Stomach smooth muscle (tissue), 2 donors: Measurements from ENCODE around the gene SYPL2.

Experiments
- H3K27ac ChIP-seq: one replicate; pipeline ENCODE4 v1.7.0; 2013; ENCODE audit warnings: mild to moderate bottlenecking, low read length, inconsistent platforms
- H3K27me3 ChIP-seq, 2 donors: one replicate each; pipeline ENCODE4 v1.7.0; 2013; ENCODE audit warnings: low read length in 2 of 2; ENCODE audit not compliant: insufficient read depth in 2 of 2, control insufficient read depth in 1 of 2
- H3K36me3 ChIP-seq, 2 donors: one replicate each; pipeline ENCODE4 v1.7.0; 2013; ENCODE audit warnings: low read length in 2 of 2; ENCODE audit not compliant: control insufficient read depth in 2 of 2, insufficient read depth in 2 of 2
- H3K4me1 ChIP-seq: one replicate; pipeline ENCODE4 v1.7.0; 2013; ENCODE audit warnings: low read length; ENCODE audit not compliant: control insufficient read depth, insufficient read depth
- H3K4me3 ChIP-seq, 2 donors: one replicate each; pipeline ENCODE4 v1.7.0; 2013; ENCODE audit warnings: low read length in 2 of 2
- H3K9ac ChIP-seq, 2 donors: one replicate each; pipeline ENCODE4 v1.7.0; 2013; ENCODE audit warnings: low read length in 2 of 2, mild to moderate bottlenecking in 1 of 2
- H3K9me3 ChIP-seq, 2 donors: one replicate each; pipeline ENCODE4 v1.7.0; 2013; ENCODE audit warnings: low read length in 2 of 2; ENCODE audit not compliant: control insufficient read depth in 2 of 2
- donor health status: healthy.
- donor health status: Pancreatic carcinoma.

SYPL2 gene

GRCh38 chr1:109466452-109467300 is at the start of gene SYPL2:
Gene SYPL2, plus strand, starts transcription at chr1:109466546. Its CDS starts 298 bp downstream, at chr1:109466844.
- peak within 1 kb of the TSS; percentile 78 to 83 for H3K9ac ChIP-seq

DNA sequence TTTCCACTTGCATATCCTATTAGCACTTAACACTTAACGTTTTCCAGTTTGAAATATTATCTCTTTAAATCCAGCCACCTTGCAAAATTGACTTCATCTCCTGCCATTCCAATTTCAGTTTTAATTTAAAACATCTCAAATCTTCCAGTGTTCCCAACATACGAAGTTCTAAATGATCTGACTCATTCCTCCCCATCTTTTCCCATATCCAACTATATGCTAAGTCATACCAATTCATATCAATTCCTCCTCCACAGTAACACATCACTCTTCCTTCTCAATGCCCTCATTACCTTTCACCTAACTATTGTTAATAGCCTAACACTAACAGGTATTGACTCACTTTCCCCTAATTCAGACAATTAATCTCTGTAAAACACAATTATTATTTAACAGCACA is 42.8 kb upstream of the SYPL2 start:
- H3K4me3 ChIP-seq: no peak overlapping the region
- H3K4me1 ChIP-seq: peaks cover 15% of the 10 kb centered on the region
- H3K36me3 ChIP-seq: peaks cover 11 to 12% of the 10 kb centered on the region in 2 donors
- H3K9me3 ChIP-seq: no peaks in the 10 kb centered on the region
- H3K27me3 ChIP-seq: no peaks in the 10 kb centered on the region
- no peak overlapping the region for H3K27ac ChIP-seq
- no peak overlapping the region for H3K9ac ChIP-seq

More at GRCh38 chr1:109466452-109467300, at the start of gene SYPL2:
- H3K27ac ChIP-seq: peak within 1 kb of the TSS; percentile 80
- peaks cover 0 to 3% of the 10 kb centered on the region in 2 donors for H3K27me3 ChIP-seq
- H3K9me3 ChIP-seq: no peaks in the 10 kb centered on the region
- H3K4me3 ChIP-seq: peak within 1 kb of the TSS; percentile 79 to 85
- H3K36me3 ChIP-seq: no peaks in the 10 kb centered on the region
- H3K4me1 ChIP-seq: peaks cover 7% of the 10 kb centered on the region

DNA sequence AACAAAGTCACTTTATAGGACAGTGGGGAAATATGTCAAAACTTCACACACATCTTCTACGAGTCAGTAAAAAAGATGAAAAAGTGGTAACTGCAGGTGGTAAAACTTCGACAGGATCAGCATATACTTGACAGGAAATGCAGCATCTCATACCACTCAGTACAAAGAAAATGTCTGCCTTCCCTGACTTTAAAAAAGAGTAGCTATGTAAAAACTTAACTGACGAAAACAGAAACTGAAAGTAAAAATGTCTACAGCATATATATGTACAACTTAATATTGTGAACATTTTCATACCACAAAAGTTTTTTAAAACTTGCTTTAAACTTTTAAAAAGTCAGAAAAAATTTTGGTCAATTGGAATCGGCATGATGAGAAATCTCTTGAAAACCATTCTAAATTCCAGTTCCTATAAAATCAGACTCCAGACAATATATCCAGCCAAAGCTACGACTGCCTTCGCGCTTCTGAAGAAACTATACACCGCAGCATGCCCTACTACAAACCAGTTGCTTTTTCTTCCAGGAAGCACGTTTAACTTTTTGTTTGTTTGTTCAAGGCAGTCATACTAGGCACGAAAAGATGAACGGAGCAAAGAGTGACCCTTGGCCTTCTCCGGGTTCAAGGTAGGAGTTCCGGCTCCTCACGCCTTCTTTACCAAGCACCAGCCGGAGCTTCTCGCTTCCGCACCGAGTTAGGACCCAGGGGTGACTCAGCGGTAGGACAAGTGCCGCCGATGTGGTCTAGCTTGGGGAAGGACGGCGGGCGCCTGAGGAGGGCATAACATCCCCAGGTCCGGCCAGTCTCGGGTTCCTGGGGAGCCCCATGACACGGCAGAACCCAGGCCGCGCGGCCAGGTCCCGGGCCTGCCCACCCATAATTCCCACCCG is 40.7 kb upstream of the SYPL2 start:
- Histone ChIP-seq H3K9me3 (no peaks in the 10 kb centered on the region), H3K27ac (peak overlapping the region; percentile 85), H3K36me3 (peaks cover 5 to 7% of the 10 kb centered on the region in 2 donors), H3K9ac (peak overlapping the region; percentile 77 to 90), H3K4me1 (peaks cover 15% of the 10 kb centered on the region), H3K27me3 (no peaks in the 10 kb centered on the region), H3K4me3 (peak overlapping the region; percentile 92)

DNA sequence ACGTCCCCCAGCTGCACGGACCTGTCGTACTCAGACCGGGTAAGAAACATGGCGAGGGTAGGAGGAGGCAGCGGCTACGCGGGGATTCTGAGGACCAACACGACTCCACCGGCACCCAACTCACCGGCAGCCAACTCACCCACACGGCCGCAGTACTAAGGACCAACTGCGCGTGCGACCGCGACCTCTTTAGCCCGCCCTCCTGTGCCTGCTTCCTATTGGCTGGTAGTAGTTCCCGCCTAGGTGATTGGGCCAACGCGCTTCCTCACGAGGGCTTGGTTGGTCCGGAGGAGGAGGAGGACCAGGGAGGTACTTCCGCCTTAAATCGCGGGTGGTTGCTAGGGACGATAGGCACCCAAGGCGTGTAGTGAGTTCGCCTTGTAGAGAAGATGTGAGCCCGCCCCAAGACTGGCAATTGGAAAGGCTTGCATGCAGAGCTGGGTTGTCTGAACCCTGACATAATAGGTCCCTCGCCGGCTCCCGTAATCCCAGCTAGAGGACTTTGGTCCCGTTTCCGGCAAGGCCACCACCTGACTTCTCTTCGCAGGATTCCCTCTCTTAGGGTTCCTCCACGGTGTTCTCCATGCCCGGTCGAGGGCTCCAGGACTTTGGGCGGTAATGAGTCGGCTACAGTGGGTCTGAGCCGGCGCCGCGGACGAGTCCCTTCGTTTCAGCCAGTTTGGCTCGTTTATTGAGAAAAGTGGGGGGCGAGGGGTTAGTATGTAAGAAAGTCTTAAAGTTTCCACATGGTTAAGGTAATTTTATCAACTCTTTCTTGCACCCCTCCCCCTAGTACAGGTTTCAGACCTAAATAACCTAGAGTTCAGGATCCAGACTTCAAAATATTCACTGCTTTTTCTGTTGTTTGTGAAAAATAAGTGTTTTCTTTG is 39.8 kb upstream of the SYPL2 start, which contains the start of gene PSMA5:
PSMA5 (minus strand) TSS at position 168 of the 890 bp plus-strand sequence; CDS start at position 50, 118 bp downstream.
- Histone ChIP-seq H3K27ac (peak within 1 kb of the TSS; percentile 85), H3K27me3 (no peaks in the 10 kb centered on the region), H3K4me3 (peak within 1 kb of the TSS; percentile 92), H3K4me1 (peaks cover 15% of the 10 kb centered on the region), H3K36me3 (no peaks in the 10 kb centered on the region), H3K9ac (peak within 1 kb of the TSS; percentile 77 to 90), H3K9me3 (no peaks in the 10 kb centered on the region)

DNA sequence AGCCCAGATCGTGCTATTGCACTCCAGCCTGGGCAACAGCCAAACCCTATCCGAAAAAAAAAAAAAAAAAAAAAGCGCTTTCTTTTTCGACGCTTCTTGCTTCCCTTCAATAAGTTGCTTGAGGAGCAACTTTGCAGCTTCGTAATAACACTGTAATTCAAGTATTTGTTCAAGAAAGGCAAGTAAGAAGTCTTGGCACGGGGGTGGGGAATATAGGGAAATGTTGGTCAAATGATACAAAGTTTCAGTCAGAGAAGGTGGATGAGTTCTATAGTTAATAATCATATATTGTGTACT is 39.2 kb upstream of the SYPL2 start:
- Histone ChIP-seq H3K9me3 (no peaks in the 10 kb centered on the region), H3K27me3 (no peaks in the 10 kb centered on the region), H3K4me1 (peaks cover 15% of the 10 kb centered on the region), H3K4me3 (peak overlapping the region; percentile 92), H3K27ac (peak overlapping the region; percentile 85), H3K9ac (peak overlapping the region; percentile 65 to 90), H3K36me3 (no peaks in the 10 kb centered on the region)

GRCh38 chr1:109432336-109432735 is 34.0 kb upstream of the SYPL2 start:
- Histone ChIP-seq H3K9me3 (no peaks in the 10 kb centered on the region), H3K36me3 (no peaks in the 10 kb centered on the region), H3K9ac (no peak overlapping the region), H3K4me1 (peaks cover 5% of the 10 kb centered on the region), H3K27me3 (no peaks in the 10 kb centered on the region), H3K4me3 (no peak overlapping the region), H3K27ac (no peak overlapping the region)

GRCh38 chr1:109433322-109433721 is 33.0 kb upstream of the SYPL2 start:
- no peaks in the 10 kb centered on the region for H3K9me3 ChIP-seq
- no peak overlapping the region for H3K4me3 ChIP-seq
- no peak overlapping the region for H3K27ac ChIP-seq
- H3K9ac ChIP-seq: no peak overlapping the region
- H3K36me3 ChIP-seq: no peaks in the 10 kb centered on the region
- no peaks in the 10 kb centered on the region for H3K4me1 ChIP-seq
- H3K27me3 ChIP-seq: no peaks in the 10 kb centered on the region

DNA sequence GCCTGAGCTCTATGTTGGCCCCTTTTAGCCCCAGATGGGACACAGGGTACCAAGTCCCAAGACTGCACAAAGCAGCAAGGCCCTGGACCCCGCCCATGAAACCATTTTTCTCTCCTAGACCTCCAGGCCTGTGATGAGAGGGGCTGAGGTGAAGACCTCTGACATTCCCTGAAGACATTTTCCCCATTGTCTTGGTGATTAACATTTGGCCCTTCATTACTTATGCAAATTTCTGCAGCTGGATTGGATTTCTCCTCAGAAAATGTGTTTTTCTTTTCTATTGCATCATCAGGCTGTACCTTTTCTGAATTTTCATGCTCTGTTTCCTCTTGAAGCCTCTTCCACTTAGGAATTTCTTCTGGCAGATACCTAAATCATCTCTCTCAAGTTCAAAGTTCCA is 31.9 kb upstream of the SYPL2 start:
- no peaks in the 10 kb centered on the region for H3K36me3 ChIP-seq
- no peak overlapping the region for H3K9ac ChIP-seq
- no peaks in the 10 kb centered on the region for H3K27me3 ChIP-seq
- H3K9me3 ChIP-seq: no peaks in the 10 kb centered on the region
- no peak overlapping the region for H3K4me3 ChIP-seq
- H3K27ac ChIP-seq: no peak overlapping the region
- no peaks in the 10 kb centered on the region for H3K4me1 ChIP-seq

GRCh38 chr1:109438798-109439297 is 27.5 kb upstream of the SYPL2 start:
- H3K9ac ChIP-seq: no peak overlapping the region
- H3K36me3 ChIP-seq: no peaks in the 10 kb centered on the region
- no peaks in the 10 kb centered on the region for H3K9me3 ChIP-seq
- peaks cover 5 to 13% of the 10 kb centered on the region in 2 donors for H3K27me3 ChIP-seq
- H3K27ac ChIP-seq: no peak overlapping the region
- no peaks in the 10 kb centered on the region for H3K4me1 ChIP-seq
- H3K4me3 ChIP-seq: no peak overlapping the region

- H3K4me3 ChIP-seq: no peak overlapping the region
- H3K27me3 ChIP-seq: peaks cover 7 to 18% of the 10 kb centered on the region in 2 donors
- H3K27ac ChIP-seq: no peak overlapping the region
- no peaks in the 10 kb centered on the region for H3K4me1 ChIP-seq
- H3K9ac ChIP-seq: no peak overlapping the region
- no peaks in the 10 kb centered on the region for H3K36me3 ChIP-seq
- H3K9me3 ChIP-seq: no peaks in the 10 kb centered on the region
These were observed 25.3 kb upstream of the SYPL2 start for GRCh38 chr1:109441069-109441468.
